A549 (cell line): ENCODE results near the gene SDHB.

ENCODE experiments used
- CBX2 ChIP-seq: fragments of 200-600 bp; sonication (generic); IDR thresholded peaks from 2 replicates; pipeline ENCODE4 v1.6.1; 2016; ENCODE audit warnings: low read depth, mild to moderate bottlenecking, borderline replicate concordance
- CHD2 ChIP-seq: fragments of 150-350 bp; IDR thresholded peaks from 2 replicates; pipeline ENCODE4 v1.6.1; 2014; ENCODE audit warnings: low read length; ENCODE audit not compliant: partially characterized antibody
- ESRRA ChIP-seq: fragments of 150-350 bp; IDR thresholded peaks from 2 replicates; pipeline ENCODE4 v1.6.1; 2014; ENCODE audit warnings: mild to moderate bottlenecking, low read length, borderline replicate concordance
- JUN ChIP-seq, 2 experiments: fragments of >200 bp; sonication (Bioruptor Twin); formaldehyde crosslinking; IDR thresholded peaks; 2 replicates in 1 of 2; 3 replicates in 1 of 2; pipeline ENCODE4 v1.6.1; 2016 to 2017
- NFE2L2 ChIP-seq: fragments of 150-350 bp; conservative IDR thresholded peaks from 2 replicates; pipeline ENCODE4 v1.6.1; 2014; ENCODE audit warnings: low read length
- POLR2A ChIP-seq: IDR thresholded peaks from 2 replicates; pipeline ENCODE4 v1.6.1; 2012; ENCODE audit warnings: mild to moderate bottlenecking, low read length
- RARB ChIP-seq: fragments of 250-450 bp; sonication (Bioruptor Pico); IDR thresholded peaks from 2 replicates; pipeline ENCODE4 v1.8.0; 2021; ENCODE audit warnings: mild to moderate bottlenecking, moderate library complexity
- RNF2 ChIP-seq: fragments of 200-600 bp; sonication (generic); IDR thresholded peaks from 2 replicates; pipeline ENCODE4 v1.6.1; 2016; ENCODE audit warnings: low read depth, mild to moderate bottlenecking, antibody characterized with exemption, moderate library complexity, borderline replicate concordance
- SREBF2 ChIP-seq: fragments of 450-650 bp; IDR thresholded peaks from 2 replicates; pipeline ENCODE4 v1.6.1; 2014; ENCODE audit warnings: mild to moderate bottlenecking, moderate library complexity
- ZFP36 ChIP-seq: fragments of 450-650 bp; IDR thresholded peaks from 2 replicates; pipeline ENCODE4 v1.6.1; 2014; ENCODE audit warnings: borderline replicate concordance; ENCODE audit not compliant: partially characterized antibody
- TF ChIP-seq, protein P1 (sequence below): fragments of 250-450 bp; sonication (Bioruptor Pico); IDR thresholded peaks from 2 replicates; pipeline ENCODE4 v1.5.0; 2020; ENCODE audit warnings: low read depth, mild to moderate bottlenecking, moderate library complexity
- TF ChIP-seq, protein P2 (sequence below): fragments of >200 bp; sonication (Bioruptor Twin); formaldehyde crosslinking; IDR thresholded peaks from 3 replicates; pipeline ENCODE4 v1.5.1; 2016
- TF ChIP-seq, protein P3 (sequence below): IDR thresholded peaks from 2 replicates; pipeline ENCODE4 v1.6.1; 2012

DNA sequence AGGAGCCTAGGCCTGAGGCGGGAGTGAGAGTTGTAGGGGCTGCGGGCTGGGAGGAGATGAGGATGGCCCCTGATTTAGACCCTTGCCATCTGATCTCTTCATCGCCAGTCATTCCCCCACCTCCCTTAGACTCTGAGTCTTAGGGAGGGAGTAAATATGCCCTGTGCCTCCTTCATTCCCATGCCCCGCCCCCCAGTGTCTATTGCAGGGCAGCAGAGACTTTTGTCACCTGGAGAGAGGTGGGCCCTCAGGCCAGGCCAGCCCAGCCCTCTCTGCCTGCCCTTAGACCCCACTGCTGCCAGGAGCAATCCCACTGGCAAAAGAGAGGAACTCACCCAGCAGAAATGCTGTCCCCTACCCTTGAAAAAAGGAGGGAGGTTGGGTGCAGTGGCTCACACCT is 70.2 kb downstream of the SDHB start:
- TF ChIP-seq, protein P1, sequence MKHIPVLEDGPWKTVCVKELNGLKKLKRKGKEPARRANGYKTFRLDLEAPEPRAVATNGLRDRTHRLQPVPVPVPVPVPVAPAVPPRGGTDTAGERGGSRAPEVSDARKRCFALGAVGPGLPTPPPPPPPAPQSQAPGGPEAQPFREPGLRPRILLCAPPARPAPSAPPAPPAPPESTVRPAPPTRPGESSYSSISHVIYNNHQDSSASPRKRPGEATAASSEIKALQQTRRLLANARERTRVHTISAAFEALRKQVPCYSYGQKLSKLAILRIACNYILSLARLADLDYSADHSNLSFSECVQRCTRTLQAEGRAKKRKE (CRISPR knock-in tag): no peak
- TF ChIP-seq RARB: no peak
- TF ChIP-seq POLR2A: no peak
- TF ChIP-seq, protein P2, sequence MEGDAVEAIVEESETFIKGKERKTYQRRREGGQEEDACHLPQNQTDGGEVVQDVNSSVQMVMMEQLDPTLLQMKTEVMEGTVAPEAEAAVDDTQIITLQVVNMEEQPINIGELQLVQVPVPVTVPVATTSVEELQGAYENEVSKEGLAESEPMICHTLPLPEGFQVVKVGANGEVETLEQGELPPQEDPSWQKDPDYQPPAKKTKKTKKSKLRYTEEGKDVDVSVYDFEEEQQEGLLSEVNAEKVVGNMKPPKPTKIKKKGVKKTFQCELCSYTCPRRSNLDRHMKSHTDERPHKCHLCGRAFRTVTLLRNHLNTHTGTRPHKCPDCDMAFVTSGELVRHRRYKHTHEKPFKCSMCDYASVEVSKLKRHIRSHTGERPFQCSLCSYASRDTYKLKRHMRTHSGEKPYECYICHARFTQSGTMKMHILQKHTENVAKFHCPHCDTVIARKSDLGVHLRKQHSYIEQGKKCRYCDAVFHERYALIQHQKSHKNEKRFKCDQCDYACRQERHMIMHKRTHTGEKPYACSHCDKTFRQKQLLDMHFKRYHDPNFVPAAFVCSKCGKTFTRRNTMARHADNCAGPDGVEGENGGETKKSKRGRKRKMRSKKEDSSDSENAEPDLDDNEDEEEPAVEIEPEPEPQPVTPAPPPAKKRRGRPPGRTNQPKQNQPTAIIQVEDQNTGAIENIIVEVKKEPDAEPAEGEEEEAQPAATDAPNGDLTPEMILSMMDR: no peak
- no peak for TF ChIP-seq JUN (IDR thresholded peaks at IDR 0.05)
- TF ChIP-seq SREBF2: no peak
- no peak for TF ChIP-seq ZFP36
- no peak for TF ChIP-seq NFE2L2
- TF ChIP-seq, protein P3, sequence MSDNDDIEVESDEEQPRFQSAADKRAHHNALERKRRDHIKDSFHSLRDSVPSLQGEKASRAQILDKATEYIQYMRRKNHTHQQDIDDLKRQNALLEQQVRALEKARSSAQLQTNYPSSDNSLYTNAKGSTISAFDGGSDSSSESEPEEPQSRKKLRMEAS: no peak
- no peak for TF ChIP-seq RNF2
- TF ChIP-seq ESRRA: no peak
- TF ChIP-seq CBX2: no peak
- no peak for TF ChIP-seq CHD2
